Keratinocyte (primary cell): ENCODE results near the gene CDKAL1. TPM values are rescaled to one million over a fixed set of nuclear protein-coding genes. Genes with fewer than 3 reads are reported as not detected.

Experiments
- DNase-seq: peaks from one replicate; pipeline ENCODE4 v3.0.0-alpha.2; 2011; ENCODE audit warnings: low read depth, missing footprints, low spot score
- FAIRE-seq: peaks from 2 replicates; lab custom pipeline; 2011; peaks lifted over from hg19 to GRCh38; lab: Jason Lieb, UNC
- H2AFZ ChIP-seq: 2 replicates; pipeline ENCODE4 v1.6.0; 2012; ENCODE audit warnings: low read length, control low read depth, inconsistent platforms; ENCODE audit not compliant: control insufficient read depth
- H3K27ac ChIP-seq: 2 replicates; pipeline ENCODE4 v1.5.1; 2011; ENCODE audit warnings: low read length; ENCODE audit not compliant: control insufficient read depth, insufficient read depth
- H3K27me3 ChIP-seq: 3 replicates; pipeline ENCODE4 v1.6.0; 2011; ENCODE audit warnings: low read length; ENCODE audit not compliant: control insufficient read depth, insufficient read depth; ENCODE audit errors: extremely low read depth
- H3K36me3 ChIP-seq, 2 experiments: 2 replicates in 1 of 2; 3 replicates in 1 of 2; pipeline ENCODE4 v1.5.1; 2011; ENCODE audit warnings: low read length in 2 of 2, mild to moderate bottlenecking in 1 of 2; ENCODE audit not compliant: control insufficient read depth in 2 of 2, insufficient read depth in 2 of 2; ENCODE audit errors: extremely low read depth in 1 of 2
- H3K4me1 ChIP-seq: 3 replicates; pipeline ENCODE4 v1.5.1; 2011; ENCODE audit warnings: low read length; ENCODE audit not compliant: control insufficient read depth, insufficient read depth; ENCODE audit errors: extremely low read depth
- H3K4me2 ChIP-seq: 3 replicates; pipeline ENCODE4 v1.6.0; 2011; ENCODE audit warnings: low read depth, low read length; ENCODE audit not compliant: control insufficient read depth, insufficient read depth; ENCODE audit errors: extremely low read depth
- H3K4me3 ChIP-seq, 3 experiments: fragments of 200-600 bp in 1 of 3; sonication (generic) in 1 of 3; 2 replicates in 2 of 3; 3 replicates in 1 of 3; pipeline ENCODE4 v1.5.1; 2011 to 2016; ENCODE audit warnings: low read length in 3 of 3, mild to moderate bottlenecking in 3 of 3, control low read depth in 2 of 3, inconsistent platforms in 1 of 3, low read depth in 1 of 3, mixed read lengths in 1 of 3, mixed run types in 1 of 3, moderate library complexity in 1 of 3; ENCODE audit not compliant: control insufficient read depth in 2 of 3, insufficient read depth in 2 of 3; ENCODE audit errors: extremely low read depth in 1 of 3
- H3K79me2 ChIP-seq: 2 replicates; pipeline ENCODE4 v1.6.0; 2012; ENCODE audit warnings: low read length; ENCODE audit not compliant: control insufficient read depth, insufficient read depth
- H3K9ac ChIP-seq: 3 replicates; pipeline ENCODE4 v1.6.0; 2011; ENCODE audit warnings: low read length; ENCODE audit not compliant: control insufficient read depth, insufficient read depth; ENCODE audit errors: extremely low read depth
- H3K9me1 ChIP-seq: 3 replicates; pipeline ENCODE4 v1.6.0; 2011; ENCODE audit warnings: low read length; ENCODE audit not compliant: control insufficient read depth, insufficient read depth; ENCODE audit errors: extremely low read depth
- H3K9me3 ChIP-seq: 2 replicates; pipeline ENCODE4 v1.5.1; 2012; ENCODE audit warnings: low read depth, low read length; ENCODE audit not compliant: control insufficient read depth
- H4K20me1 ChIP-seq: 3 replicates; pipeline ENCODE4 v1.6.0; 2011; ENCODE audit warnings: low read length; ENCODE audit not compliant: control insufficient read depth, insufficient read depth; ENCODE audit errors: extremely low read depth
- EZH2 ChIP-seq: IDR thresholded peaks from one replicate; pipeline ENCODE4 v1.6.1; 2012; ENCODE audit warnings: inconsistent platforms, mild to moderate bottlenecking, low read length, moderate library complexity
- dilution Hi-C: fragments of 300-500 bp; cut with MboI; formaldehyde crosslinking; loops from one replicate; pipeline ENCODE4 v1.7.0; 2020; ENCODE audit warnings: low sequenced_read_pairs; ENCODE audit not compliant: extremely low pct_ligation_motif_present
- polyA plus RNA-seq, 5 experiments: library from polyadenylated mRNA; depleted of rRNA in 3 of 5; stranded (reverse) in 3 of 5; stranded (forward) in 1 of 5; unstranded in 1 of 5; fragments of >200 nt; gene quantifications; 1 replicate in 1 of 5; 2 replicates in 3 of 5; 3 replicates in 1 of 5; pipeline versions ENCODE4 v1.2.1 to v1.2.3, GENCODE V29; 2011 to 2012; ENCODE audit warnings: missing spikeins in 2 of 5, low read depth in 1 of 5, low replicate concordance in 1 of 5
- TF ChIP-seq, protein P1 (sequence below), 3 experiments: IDR thresholded peaks in 1 of 3; conservative IDR thresholded peaks in 1 of 3; optimal IDR thresholded peaks in 1 of 3; 2 replicates in 2 of 3; 3 replicates in 1 of 3; pipeline versions ENCODE3 to v1.5.1; 2011; ENCODE audit warnings: low read length in 3 of 3, mild to moderate bottlenecking in 3 of 3, moderate library complexity in 2 of 3, control low read depth in 1 of 3, inconsistent platforms in 1 of 3; ENCODE audit not compliant: insufficient read depth in 2 of 3; ENCODE audit errors: extremely low read depth in 1 of 3

CDKAL1 gene
- polyA plus RNA-seq, 1 donor (not counting 4 experiments of a cell fraction or from before 2014, with no cell fraction given), result 5.6 TPM

GRCh38 chr6:21151119-21151518 lies 616.9 kb downstream of the CDKAL1 start:
- Histone ChIP-seq H3K27me3 (no peaks in the 10 kb centered on the region), H3K9me3 (no peaks in the 10 kb centered on the region), H4K20me1 (no peaks in the 10 kb centered on the region), H3K9me1 (no peaks in the 10 kb centered on the region), H3K4me3 (no peak overlapping the region), H3K36me3 (no peaks in the 10 kb centered on the region), H3K79me2 (no peaks in the 10 kb centered on the region), H3K27ac (no peak overlapping the region), H3K9ac (no peak overlapping the region), H3K4me1 (no peaks in the 10 kb centered on the region), H3K4me2 (no peak overlapping the region), H2AFZ (no peak overlapping the region)
- dilution Hi-C loops, result no loop called here
- DNase-seq (no peak), FAIRE-seq (no peak)
- TF ChIP-seq, protein P1, sequence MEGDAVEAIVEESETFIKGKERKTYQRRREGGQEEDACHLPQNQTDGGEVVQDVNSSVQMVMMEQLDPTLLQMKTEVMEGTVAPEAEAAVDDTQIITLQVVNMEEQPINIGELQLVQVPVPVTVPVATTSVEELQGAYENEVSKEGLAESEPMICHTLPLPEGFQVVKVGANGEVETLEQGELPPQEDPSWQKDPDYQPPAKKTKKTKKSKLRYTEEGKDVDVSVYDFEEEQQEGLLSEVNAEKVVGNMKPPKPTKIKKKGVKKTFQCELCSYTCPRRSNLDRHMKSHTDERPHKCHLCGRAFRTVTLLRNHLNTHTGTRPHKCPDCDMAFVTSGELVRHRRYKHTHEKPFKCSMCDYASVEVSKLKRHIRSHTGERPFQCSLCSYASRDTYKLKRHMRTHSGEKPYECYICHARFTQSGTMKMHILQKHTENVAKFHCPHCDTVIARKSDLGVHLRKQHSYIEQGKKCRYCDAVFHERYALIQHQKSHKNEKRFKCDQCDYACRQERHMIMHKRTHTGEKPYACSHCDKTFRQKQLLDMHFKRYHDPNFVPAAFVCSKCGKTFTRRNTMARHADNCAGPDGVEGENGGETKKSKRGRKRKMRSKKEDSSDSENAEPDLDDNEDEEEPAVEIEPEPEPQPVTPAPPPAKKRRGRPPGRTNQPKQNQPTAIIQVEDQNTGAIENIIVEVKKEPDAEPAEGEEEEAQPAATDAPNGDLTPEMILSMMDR (optimal IDR thresholded peaks at IDR 0.05 in 1 of 3, IDR thresholded peaks at IDR 0.05 in 1 of 3, conservative IDR thresholded peaks at IDR 0.05 in 1 of 3; ENCODE audit: extremely low read depth in 1 of 3, insufficient read depth in 2 of 3, low read length in 3 of 3), result no peak
- TF ChIP-seq EZH2, result no peak

DNA sequence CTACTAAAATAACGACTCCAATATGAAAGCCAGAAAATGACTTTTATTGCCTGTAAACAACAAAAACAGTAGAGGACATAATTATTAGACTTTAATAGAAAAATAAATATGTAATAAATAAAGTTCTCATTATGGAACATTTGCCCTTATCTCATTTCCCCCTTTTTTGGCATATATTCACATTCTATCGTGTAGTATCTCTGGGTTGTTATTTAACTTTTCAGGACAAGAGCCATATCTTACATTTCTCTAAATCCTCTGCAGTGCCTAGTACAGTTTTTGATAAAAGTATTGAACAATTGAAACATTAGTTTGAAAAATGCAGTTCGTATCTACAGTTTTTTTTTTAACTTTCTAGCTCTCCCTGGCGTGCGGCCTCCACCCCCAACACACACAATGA lies 617.3 kb downstream of the CDKAL1 start:
- no peaks in the 10 kb centered on the region for H3K9me3 ChIP-seq
- no peak overlapping the region for H3K27ac ChIP-seq
- TF ChIP-seq EZH2, result no peak
- TF ChIP-seq, protein P1 (optimal IDR thresholded peaks at IDR 0.05 in 1 of 3, IDR thresholded peaks at IDR 0.05 in 1 of 3, conservative IDR thresholded peaks at IDR 0.05 in 1 of 3; ENCODE audit: extremely low read depth in 1 of 3, insufficient read depth in 2 of 3, low read length in 3 of 3), result no peak
- no peak for DNase-seq
- H3K9me1 ChIP-seq, result no peaks in the 10 kb centered on the region
- H3K27me3 ChIP-seq, result no peaks in the 10 kb centered on the region
- H3K9ac ChIP-seq, result no peak overlapping the region
- H3K4me1 ChIP-seq, result no peaks in the 10 kb centered on the region
- dilution Hi-C loops, result no loop called here
- H2AFZ ChIP-seq, result no peak overlapping the region
- H4K20me1 ChIP-seq, result no peaks in the 10 kb centered on the region
- no peak overlapping the region for H3K4me2 ChIP-seq
- no peaks in the 10 kb centered on the region for H3K36me3 ChIP-seq
- no peak overlapping the region for H3K4me3 ChIP-seq
- FAIRE-seq, result no peak
- no peaks in the 10 kb centered on the region for H3K79me2 ChIP-seq
